Esophagus squamous epithelium (tissue), 4 donors: Measurements from ENCODE around the gene LENG8.

Source experiments
- POLR2A ChIP-seq, 4 donors: fragments of 450-650 bp; IDR thresholded peaks; one replicate each; pipeline ENCODE4 v1.6.1; 2017; ENCODE audit warnings: antibody characterized with exemption in 4 of 4, mild to moderate bottlenecking in 4 of 4, moderate library complexity in 3 of 4
- TF ChIP-seq, protein P1 (sequence below), 6 experiments: fragments of 450-650 bp in 4 of 6; fragments of 200-600 bp in 2 of 6; sonication (generic) in 2 of 6; IDR thresholded peaks; one replicate each; pipeline ENCODE4 v1.5.1; 2016 to 2019; ENCODE audit warnings: antibody characterized with exemption in 6 of 6, mild to moderate bottlenecking in 4 of 6, moderate library complexity in 4 of 6

GRCh38 chr19:54416695-54417491, 32.1 kb upstream of the LENG8 start:
- TF ChIP-seq, protein P1, sequence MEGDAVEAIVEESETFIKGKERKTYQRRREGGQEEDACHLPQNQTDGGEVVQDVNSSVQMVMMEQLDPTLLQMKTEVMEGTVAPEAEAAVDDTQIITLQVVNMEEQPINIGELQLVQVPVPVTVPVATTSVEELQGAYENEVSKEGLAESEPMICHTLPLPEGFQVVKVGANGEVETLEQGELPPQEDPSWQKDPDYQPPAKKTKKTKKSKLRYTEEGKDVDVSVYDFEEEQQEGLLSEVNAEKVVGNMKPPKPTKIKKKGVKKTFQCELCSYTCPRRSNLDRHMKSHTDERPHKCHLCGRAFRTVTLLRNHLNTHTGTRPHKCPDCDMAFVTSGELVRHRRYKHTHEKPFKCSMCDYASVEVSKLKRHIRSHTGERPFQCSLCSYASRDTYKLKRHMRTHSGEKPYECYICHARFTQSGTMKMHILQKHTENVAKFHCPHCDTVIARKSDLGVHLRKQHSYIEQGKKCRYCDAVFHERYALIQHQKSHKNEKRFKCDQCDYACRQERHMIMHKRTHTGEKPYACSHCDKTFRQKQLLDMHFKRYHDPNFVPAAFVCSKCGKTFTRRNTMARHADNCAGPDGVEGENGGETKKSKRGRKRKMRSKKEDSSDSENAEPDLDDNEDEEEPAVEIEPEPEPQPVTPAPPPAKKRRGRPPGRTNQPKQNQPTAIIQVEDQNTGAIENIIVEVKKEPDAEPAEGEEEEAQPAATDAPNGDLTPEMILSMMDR (IDR thresholded peaks at IDR 0.05) = no peak
- no peak for TF ChIP-seq POLR2A (IDR thresholded peaks at IDR 0.05)
